Esophagus squamous epithelium (tissue), 5 donors: Measurements from ENCODE around the gene XPA. TPM values are rescaled to one million over a fixed set of nuclear protein-coding genes. Genes with fewer than 3 reads are reported as not detected.

Source experiments
- DNase-seq: peaks from one replicate; lab custom pipeline; 2025; lab: John Stamatoyannopoulos, UW
- H3K27ac ChIP-seq, 4 donors: fragments of 200-600 bp; sonication (generic); one replicate each; pipeline ENCODE4 v1.5.1; 2016 to 2019; ENCODE audit warnings: mild to moderate bottlenecking in 1 of 4
- H3K27me3 ChIP-seq, 4 donors: fragments of 200-600 bp; sonication (generic); 1 replicate in 3 of 4; 2 replicates in 1 of 4; pipeline versions ENCODE4 v1.5.1 to v1.6.0; 2017 to 2021; ENCODE audit warnings: antibody characterized with exemption in 1 of 4
- H3K36me3 ChIP-seq, 3 donors: fragments of 200-600 bp; sonication (generic); one replicate each; pipeline ENCODE4 v1.5.1; 2016 to 2019
- H3K4me1 ChIP-seq, 3 donors: fragments of 200-600 bp; sonication (generic); one replicate each; pipeline ENCODE4 v1.5.1; 2017 to 2019
- H3K4me3 ChIP-seq, 4 donors: fragments of 200-600 bp; sonication (generic); 1 replicate in 3 of 4; 2 replicates in 1 of 4; pipeline ENCODE4 v1.5.1; 2016 to 2019; ENCODE audit warnings: mild to moderate bottlenecking in 2 of 4, moderate library complexity in 1 of 4
- H3K9me3 ChIP-seq, 3 donors: fragments of 200-600 bp; sonication (generic); one replicate each; pipeline ENCODE4 v1.5.1; 2016 to 2019
- POLR2A ChIP-seq, 4 donors: fragments of 450-650 bp; IDR thresholded peaks; one replicate each; pipeline ENCODE4 v1.6.1; 2017; ENCODE audit warnings: antibody characterized with exemption in 4 of 4, mild to moderate bottlenecking in 4 of 4, moderate library complexity in 3 of 4
- WGBS, 2 donors: methylation state at CpG; one replicate each; pipeline ENCODE4 v1.1.5; 2018; 5-methylcytosine and 5-hydroxymethylcytosine counted together
- intact Hi-C: fragments of 100-400 bp; cut with DNase I; formaldehyde crosslinking; loops from one replicate; pipeline ENCODE4 v1.15.0; 2022
- total RNA-seq, 4 donors: library from RNA; depleted of rRNA; stranded (reverse); fragments of >200 nt; gene quantifications; one replicate each; pipeline ENCODE4 v1.1.0, GENCODE V29; 2016
- TF ChIP-seq, protein P1 (sequence below), 6 experiments: fragments of 450-650 bp in 4 of 6; fragments of 200-600 bp in 2 of 6; sonication (generic) in 2 of 6; IDR thresholded peaks; one replicate each; pipeline ENCODE4 v1.5.1; 2016 to 2019; ENCODE audit warnings: antibody characterized with exemption in 6 of 6, mild to moderate bottlenecking in 4 of 6, moderate library complexity in 4 of 6
- donor health status: DM: yes; HTN: yes; CAD: no.

XPA gene
- total RNA-seq, 4 donors from 2014 or later, result 8.5 to 14.5 (median 10.3) TPM

DNA sequence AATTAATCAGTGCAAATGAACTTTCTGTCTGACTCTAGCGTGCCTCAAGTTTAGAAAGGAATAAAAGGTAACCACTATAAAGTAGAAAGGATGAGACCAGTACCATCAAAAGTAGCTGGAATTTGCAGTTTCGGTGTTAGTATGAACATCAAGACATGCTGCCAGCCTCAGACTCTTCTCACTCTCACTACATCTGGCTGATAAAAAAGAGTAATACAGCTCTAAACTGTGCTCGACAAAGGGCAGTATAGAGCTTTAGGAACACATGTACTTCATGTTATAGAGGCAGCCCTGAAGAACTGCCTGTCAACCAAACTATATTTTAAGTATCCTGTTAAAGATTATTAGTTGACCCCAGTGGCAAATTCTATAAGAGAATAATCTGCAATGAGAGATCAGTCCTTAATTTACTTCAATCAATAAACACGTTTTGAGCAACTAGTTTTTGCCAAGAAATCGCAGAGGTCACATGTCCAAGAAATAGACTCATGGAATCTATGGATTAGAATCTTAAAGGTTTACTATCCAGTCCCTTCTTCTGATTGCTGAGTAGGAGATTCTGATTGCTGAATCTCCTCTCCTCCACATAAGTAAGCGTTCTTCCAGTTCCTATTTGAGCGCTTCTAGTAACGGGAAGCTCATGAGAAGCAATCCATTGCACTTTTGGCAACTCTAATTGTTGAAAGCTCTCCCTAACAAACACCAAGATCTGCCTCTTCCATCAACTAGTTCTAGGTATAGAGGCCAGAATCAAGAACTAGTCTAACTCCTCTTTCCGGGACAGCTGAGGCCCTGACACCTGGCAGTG, 941 bp downstream of the XPA start:
- peak overlapping the region; percentile 89 to 97 (median 94) for H3K27ac ChIP-seq

DNA sequence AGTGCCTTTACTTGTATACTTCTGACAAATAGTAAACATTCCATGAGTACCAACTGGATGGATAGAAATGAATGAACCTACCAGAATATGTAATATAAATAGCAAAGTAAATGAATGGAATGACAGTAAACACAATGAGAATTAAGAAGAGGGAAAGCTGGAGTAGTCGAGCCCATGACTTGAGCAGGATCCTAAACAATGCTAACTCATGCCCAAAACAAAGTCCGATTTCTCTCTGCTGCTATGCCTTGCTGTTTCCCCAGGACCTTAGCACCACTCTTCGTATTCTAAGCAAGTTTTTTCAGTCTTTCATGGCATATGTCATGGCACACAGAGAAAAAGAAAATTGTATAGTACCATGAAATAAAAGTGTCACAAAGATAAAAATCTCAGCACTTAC, 1.8 kb downstream of the XPA start:
- no peak for DNase-seq
- intact Hi-C loops, result no loop called here
- 55 to 67% methylated on average over 3 of the region's 3 CpGs for WGBS, 2 donors
- Histone ChIP-seq H3K36me3 (peaks cover 0 to 30% (median 15%) of the 10 kb centered on the region in 3 donors), H3K9me3 (no peaks in the 10 kb centered on the region), H3K27me3 (no peaks in the 10 kb centered on the region), H3K4me3 (peak overlapping the region in 2 of 4 donors; percentile 69 to 84), H3K27ac (peak overlapping the region in 1 of 4 donors; percentile 97), H3K4me1 (peaks cover 10 to 52% (median 22%) of the 10 kb centered on the region in 3 donors)
- TF ChIP-seq, protein P1, sequence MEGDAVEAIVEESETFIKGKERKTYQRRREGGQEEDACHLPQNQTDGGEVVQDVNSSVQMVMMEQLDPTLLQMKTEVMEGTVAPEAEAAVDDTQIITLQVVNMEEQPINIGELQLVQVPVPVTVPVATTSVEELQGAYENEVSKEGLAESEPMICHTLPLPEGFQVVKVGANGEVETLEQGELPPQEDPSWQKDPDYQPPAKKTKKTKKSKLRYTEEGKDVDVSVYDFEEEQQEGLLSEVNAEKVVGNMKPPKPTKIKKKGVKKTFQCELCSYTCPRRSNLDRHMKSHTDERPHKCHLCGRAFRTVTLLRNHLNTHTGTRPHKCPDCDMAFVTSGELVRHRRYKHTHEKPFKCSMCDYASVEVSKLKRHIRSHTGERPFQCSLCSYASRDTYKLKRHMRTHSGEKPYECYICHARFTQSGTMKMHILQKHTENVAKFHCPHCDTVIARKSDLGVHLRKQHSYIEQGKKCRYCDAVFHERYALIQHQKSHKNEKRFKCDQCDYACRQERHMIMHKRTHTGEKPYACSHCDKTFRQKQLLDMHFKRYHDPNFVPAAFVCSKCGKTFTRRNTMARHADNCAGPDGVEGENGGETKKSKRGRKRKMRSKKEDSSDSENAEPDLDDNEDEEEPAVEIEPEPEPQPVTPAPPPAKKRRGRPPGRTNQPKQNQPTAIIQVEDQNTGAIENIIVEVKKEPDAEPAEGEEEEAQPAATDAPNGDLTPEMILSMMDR (IDR thresholded peaks at IDR 0.05), result no peak
- no peak for TF ChIP-seq POLR2A (IDR thresholded peaks at IDR 0.05)

More for the DNA sequence above, 941 bp downstream of the XPA start:
- H3K27me3 ChIP-seq, result no peaks in the 10 kb centered on the region
- no peak for DNase-seq
- H3K4me1 ChIP-seq, result peaks cover 10 to 52% (median 22%) of the 10 kb centered on the region in 3 donors
- peaks cover 0 to 22% (median 9%) of the 10 kb centered on the region in 3 donors for H3K36me3 ChIP-seq
- TF ChIP-seq, protein P1 (IDR thresholded peaks at IDR 0.05), result no peak
- TF ChIP-seq POLR2A (IDR thresholded peaks at IDR 0.05), result no peak
- intact Hi-C loops, result no loop called here
- H3K4me3 ChIP-seq, result peak overlapping the region; percentile 69 to 94 (median 88)
- 8 to 11% methylated on average over 9 of the region's 9 CpGs for WGBS, 2 donors
- no peaks in the 10 kb centered on the region for H3K9me3 ChIP-seq

DNA sequence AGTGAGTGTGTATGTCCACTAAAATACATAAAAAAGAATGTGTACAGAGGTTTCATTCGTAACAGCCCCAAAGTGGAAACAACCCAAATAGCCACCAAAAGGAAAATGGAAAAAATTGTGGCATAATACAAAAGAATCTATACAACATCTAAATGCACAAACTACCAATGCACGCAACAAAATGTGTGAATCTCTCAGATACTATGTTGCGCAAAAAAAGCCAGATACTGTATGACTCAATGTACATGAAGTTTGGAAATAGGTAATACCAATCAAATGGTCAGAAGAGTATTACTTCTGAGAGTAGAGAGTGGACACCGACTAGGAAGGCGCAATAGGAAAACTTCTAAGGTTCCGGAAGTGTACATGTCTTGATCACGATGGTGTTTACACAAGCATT, 2.4 kb downstream of the XPA start:
- TF ChIP-seq, protein P1 (IDR thresholded peaks at IDR 0.05), result no peak
- TF ChIP-seq POLR2A (IDR thresholded peaks at IDR 0.05), result no peak
- H3K27ac ChIP-seq, result no peak overlapping the region
- H3K4me1 ChIP-seq, result peaks cover 10 to 52% (median 22%) of the 10 kb centered on the region in 3 donors
- DNase-seq, result no peak
- H3K4me3 ChIP-seq, result no peak overlapping the region
- H3K36me3 ChIP-seq, result peaks cover 0 to 36% (median 18%) of the 10 kb centered on the region in 3 donors
- WGBS, 2 donors, result 88 to 94% methylated on average over 7 of the region's 7 CpGs
- no peaks in the 10 kb centered on the region for H3K27me3 ChIP-seq
- no peaks in the 10 kb centered on the region for H3K9me3 ChIP-seq
- intact Hi-C loops, result no loop called here

DNA sequence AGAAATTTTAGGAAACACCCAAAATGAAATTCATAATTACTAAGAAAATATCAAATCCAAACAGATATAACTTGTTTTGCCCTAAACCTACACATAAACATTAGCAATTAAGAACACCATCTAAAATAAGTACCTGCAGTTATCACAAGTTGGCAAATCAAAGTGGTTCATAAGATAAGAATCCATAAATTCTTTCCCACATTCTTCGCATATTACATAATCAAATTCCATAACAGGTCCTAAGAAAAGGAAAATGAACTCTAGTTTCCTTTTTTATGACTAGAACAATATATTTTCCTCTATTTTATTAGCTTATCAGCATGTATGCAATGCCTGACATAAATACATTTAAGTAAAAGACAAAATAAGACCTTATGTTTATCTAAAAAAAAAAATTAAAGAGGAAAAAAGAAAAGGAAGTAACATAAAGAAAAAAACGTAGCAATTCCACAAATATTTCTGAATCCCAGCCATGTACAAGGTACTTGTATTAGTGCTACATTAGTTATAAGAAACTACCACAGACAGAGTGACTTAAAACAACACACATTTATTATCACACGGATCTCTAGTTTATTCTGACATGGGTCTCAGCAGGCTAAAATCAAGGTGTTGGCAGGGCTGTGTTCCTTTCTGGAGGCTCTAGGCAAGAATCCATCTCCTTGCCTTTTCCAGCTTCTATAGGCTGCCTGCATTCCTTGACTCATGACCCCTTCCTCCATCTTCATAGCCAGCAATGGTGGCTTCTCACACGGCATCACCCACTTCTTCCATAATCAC, 7.5 kb downstream of the XPA start:
- peaks cover 0 to 23% (median 5%) of the 10 kb centered on the region in 3 donors for H3K4me1 ChIP-seq

More for the DNA sequence above, 7.5 kb downstream of the XPA start:
- WGBS, 2 donors, result 58 to 61% methylated on average over 4 of the region's 4 CpGs
- intact Hi-C loops, result no loop called here
- Histone ChIP-seq H3K4me3 (no peak overlapping the region), H3K27ac (no peak overlapping the region), H3K9me3 (no peaks in the 10 kb centered on the region), H3K36me3 (peaks cover 0 to 87% (median 27%) of the 10 kb centered on the region in 3 donors), H3K27me3 (no peaks in the 10 kb centered on the region)
- TF ChIP-seq, protein P1 (IDR thresholded peaks at IDR 0.05), result no peak
- no peak for TF ChIP-seq POLR2A (IDR thresholded peaks at IDR 0.05)
- DNase-seq, result no peak
